Measurements from ENCODE around the gene GPR39.

Gene GPR39

GRCh38 chr2:132651115-132652045 lies 234.8 kb downstream of the GPR39 start:
- DNase-seq = no peak

DNA sequence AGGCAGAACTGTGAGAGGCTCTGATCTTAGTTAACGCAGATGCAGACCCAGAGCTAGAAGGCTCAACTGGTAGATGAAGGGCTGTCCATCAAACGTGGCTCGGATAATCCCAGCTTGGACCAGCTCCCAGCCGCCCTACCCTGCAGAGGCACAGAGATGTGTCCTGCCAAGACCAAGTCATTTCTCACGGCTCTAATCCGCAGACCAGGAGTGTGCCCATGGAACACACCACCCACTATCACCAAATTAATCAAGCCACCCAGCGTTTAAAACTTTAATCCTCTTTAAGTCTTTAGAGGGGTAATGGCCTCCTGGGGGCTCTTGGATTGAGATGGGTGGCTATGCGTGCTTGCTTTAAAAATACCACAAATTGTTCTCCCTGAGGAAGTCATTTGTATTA lies 235.9 kb downstream of the GPR39 start:
- DNase-seq = no peak

- no peak for DNase-seq
Measured at GRCh38 chr2:132654335-132654734, 237.7 kb downstream of the GPR39 start.

DNA sequence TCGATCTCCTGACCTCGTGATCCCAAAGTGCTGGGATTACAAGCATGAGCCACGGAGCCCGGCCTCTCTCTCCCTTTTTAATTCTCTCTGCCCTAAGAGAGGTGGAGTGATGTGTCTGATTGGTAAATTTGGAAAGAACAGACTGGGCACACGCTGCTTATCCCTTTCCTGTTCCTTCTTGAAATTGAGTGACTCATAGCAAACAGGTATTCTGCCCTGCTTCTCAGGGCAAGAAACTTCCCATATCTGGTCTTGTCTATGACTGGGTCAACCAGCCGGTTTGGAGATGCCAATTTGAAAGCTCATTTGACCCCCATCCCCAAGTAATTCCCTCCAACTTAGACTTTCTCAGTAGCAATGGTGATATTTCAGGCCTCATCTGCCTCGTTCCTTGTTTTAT lies 238.4 kb downstream of the GPR39 start:
- DNase-seq = no peak

DNA sequence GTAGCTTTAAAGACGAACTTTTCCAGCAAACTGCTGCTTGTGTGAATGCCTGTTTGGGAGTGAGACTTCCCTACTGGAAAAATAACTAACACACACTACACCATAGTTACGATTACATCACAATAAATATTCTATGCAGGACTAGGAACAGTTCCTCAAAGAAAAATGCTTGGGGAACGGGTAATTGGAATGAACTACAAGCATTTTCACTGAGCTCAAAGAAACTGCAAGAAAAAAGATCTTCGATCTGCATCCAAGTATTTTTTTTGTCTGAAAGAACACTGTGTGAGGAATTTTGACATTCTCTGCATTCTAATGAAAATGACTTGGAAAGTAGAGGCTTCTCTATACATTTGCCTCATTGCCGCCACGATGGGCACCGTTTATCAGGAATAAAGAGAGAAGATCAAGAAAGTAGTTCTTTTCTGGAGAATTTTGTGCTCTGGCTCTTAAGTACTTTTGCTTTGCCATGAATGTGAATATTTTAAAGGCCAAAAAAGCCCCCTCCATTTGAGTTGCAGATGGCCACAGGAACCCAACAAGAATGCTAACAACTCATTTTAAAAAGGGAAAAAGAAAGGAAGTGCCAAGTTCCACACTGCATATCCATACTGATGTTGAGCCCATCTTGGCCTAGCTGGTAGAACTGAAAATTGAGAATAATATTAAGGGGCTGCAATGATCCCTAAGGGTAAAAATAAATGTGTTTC lies 239.8 kb downstream of the GPR39 start:
- no peak for DNase-seq

- DNase-seq = no peak
Measured at GRCh38 chr2:132659331-132659730, 242.7 kb downstream of the GPR39 start.

GRCh38 chr2:132662732-132663131 lies 246.1 kb downstream of the GPR39 start:
- no peak for DNase-seq

DNA sequence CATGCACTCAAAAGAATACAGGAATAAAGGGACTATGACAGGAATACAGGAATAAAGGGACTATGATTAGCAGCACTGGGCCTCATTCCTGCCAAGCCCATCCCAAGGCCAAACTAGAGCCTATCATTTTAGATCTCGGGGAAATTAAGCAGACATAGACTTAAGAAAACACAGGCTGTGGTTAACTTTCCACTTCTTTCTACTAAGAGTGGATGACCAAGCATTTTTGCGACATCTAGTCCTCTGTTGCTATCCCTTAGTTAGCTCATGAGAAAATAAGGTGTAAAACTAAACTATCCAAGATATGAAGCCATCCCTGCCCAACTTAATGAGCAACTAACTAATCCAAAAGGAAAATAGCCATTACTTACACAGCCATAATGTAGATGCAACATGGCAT lies 247.5 kb downstream of the GPR39 start:
- DNase-seq = no peak

GRCh38 chr2:132665401-132666140 lies 249.0 kb downstream of the GPR39 start:
- DNase-seq = no peak

GRCh38 chr2:132667706-132668105 lies 251.1 kb downstream of the GPR39 start:
- no peak for DNase-seq

- no peak for DNase-seq
Measured at GRCh38 chr2:132668189-132668823, 251.7 kb downstream of the GPR39 start.

GRCh38 chr2:132668987-132669907 lies 252.6 kb downstream of the GPR39 start:
- DNase-seq = no peak

- DNase-seq = no peak
Measured at GRCh38 chr2:132669908-132670495, 253.4 kb downstream of the GPR39 start, which contains the start of gene LYPD1. LYPD1 (minus strand) TSS chr2:132670205; CDS start chr2:132669932, 273 bp downstream.

- DNase-seq = no peak
Measured at GRCh38 chr2:132670496-132671150, 254.0 kb downstream of the GPR39 start.

- no peak for DNase-seq
Measured at GRCh38 chr2:132671151-132671835, 254.7 kb downstream of the GPR39 start.

DNA sequence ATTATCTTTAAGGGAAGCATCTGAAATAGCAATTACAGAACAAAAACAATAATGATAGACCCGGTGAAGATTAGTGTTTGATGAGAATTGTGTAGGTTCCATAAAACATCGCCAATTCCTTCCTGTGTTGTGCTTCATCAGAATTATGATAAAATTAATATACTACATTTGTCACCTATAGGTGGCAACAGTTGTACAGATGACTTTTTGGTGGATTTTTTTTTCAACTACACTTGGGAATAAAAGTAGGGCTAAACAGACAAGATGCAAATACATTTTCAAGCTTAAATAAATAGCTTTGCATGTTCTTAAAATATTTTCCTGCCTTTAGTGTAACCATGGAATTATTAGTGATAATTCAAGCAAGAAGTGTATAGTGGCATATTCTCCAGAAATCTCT lies 260.4 kb downstream of the GPR39 start:
- DNase-seq = no peak

GRCh38 chr2:132677661-132678060 lies 261.1 kb downstream of the GPR39 start:
- DNase-seq = no peak

- no peak for DNase-seq
Measured at GRCh38 chr2:132678483-132678882, 261.9 kb downstream of the GPR39 start.

DNA sequence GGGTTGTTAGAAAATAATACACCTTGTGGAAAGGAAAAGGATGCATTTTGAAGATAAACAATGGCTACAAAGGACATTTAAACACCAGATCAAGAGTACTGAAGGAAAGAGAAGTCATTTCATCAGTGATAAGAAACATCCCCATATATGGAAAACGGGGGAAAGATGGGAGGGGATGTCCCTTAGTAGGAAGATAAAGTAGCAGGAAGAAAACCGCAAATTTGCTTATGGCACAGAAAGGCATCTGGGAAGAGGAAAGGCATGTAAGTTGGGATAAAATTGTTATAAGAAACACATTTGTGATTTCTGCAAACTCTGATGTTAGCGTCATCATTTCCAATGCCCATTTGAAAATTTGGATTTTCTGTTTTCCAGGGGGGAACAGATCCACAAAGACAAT lies 263.9 kb downstream of the GPR39 start:
- no peak for DNase-seq

- no peak for DNase-seq
Measured at GRCh38 chr2:132681766-132682165, 265.2 kb downstream of the GPR39 start.

Data from COR-L47 (cell line).